GM18861 (cell line): ENCODE measurements around the gene JCAD.

Source experiments
- ATAC-seq: cut with Tn5 transposase; IDR thresholded peaks from one replicate; pipeline ENCODE4 v1.9.1; 2021; ENCODE audit not compliant: unreplicated experiment

The JCAD gene

DNA sequence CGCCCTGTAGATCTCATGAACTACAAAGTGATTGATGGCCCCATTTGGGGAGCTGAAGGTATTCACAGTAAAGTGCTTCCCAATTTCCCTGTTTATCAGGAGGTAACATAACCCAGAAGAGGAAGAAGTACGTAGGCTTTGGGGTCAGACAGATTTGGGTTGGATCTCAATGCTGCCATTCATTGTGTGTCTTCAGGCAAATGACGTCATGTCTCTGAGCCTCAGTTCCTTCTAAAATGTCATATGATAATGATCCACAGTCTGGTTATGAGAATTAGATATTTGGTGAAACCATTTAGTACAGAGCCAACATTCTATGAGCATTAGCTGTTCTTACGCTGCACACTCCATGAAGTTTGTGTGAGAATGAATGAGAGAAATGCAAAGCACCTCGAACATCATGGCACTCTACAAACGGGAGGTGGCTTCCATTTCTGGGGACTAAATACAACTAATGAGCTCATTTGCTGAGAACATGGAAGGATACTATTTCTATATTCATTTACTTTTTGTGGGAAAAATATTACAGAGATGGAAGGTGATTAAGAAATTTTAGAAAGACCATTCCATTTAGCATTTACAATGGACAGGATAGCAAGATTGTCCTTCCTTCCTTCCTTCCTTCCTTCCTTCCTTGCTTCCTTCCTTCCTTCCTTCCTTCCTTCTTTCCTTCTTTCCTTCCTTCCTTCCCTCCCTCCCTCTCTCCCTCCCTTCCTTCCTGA, 13.8 kb upstream of the JCAD start:
- ATAC-seq = no peak

DNA sequence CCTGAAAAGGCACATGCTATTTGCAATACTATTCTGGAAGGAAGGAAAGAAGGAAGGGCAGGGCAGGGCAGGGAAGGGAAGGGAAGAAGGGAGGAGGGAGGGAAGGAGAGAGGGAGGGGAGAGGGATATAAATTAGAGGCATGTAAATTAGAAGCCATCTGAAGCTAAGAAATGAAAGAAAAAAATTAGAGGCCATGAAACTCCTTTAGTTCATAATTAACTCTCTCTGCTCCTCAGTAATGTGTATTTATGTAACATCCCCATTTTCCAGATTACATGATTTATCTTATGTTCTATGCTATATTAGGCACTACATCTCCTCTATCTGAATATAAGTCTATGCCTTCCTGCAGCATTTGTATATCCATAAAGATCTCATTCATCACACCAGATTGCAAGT, 12.7 kb upstream of the JCAD start:
- ATAC-seq = no peak

DNA sequence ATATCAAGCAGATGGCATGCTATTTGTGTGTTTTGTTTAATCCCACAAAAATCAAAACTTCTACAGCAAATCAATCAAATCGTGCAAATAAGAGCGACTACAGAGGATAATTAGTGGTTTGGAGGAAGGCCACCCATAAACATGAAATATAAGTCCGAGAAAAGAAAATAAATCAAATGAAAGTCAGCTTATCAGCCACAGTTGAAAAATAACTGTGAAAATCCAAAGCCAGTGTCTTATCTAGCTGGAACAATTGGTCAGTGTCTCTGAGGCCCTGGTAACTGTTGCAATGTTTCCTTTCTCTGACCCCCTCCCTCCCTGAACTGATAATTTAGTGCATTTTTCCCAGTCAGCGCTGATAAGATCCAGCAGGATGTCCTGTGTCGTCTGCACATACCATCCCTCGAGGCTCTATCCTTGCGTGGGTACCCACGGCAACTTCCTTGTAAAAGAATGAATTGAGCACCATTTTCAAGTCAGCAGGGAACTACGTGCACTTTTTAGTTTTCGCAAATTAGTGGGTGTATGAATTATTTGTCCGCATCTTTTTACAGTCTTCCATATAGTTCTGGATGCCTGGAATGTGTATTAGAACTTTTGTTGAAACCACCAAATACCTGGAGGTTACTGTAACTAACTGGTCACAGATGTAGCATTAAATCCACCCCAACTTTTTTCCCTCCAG, 10.8 kb upstream of the JCAD start:
- ATAC-seq = no peak

DNA sequence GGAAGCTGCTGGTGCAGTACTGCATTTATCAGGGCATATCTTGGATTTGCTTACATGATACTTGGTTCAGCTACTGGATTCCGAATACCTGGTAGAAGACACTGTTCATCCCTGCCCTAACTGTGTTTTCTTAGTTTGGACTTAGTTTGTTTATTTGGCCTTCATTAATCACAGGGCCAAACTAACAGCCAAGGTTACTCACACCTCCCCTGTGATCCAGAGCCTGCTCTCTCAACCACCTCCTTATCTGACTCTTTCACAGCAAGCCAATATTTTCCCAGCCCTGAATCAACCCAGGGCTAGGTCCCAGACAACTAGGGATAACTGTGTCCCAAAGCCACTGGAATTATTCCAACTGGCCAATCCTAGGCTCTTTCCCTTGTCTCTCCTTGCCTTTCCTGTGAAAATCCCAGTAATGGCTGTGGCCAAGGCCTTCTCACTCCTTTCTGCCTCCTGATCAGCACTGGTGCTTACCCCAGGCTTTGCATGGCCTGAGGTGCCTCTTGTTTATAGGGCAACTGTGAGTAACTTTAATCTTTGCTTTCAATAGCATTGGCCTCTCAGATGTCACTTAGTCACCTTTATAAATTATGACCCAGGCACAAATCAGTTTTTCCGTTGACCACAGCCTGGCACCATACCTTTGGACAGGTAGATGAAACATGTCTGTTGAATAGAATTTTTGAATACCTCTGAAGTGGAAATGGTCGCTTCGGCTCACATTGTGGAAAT, 9.3 kb upstream of the JCAD start:
- no peak for ATAC-seq

DNA sequence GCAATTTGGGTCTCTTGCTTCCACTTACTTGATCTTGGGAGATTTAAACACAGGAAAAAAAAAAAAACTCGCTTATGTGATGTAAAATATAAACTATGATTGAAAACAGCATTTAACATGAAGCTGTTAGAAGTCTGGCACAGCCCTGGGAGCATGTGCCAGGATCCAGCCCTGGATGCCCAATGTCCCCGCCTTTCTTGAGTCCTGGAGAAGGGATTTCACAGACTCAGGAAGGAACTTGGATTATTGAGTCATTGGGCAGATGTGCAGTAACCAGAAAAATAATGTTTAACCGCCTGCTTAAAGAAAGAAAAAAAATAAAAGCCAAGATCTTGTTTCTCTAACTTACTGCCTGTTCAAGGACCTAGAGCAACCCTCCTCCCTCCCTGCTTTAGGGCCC, 3.7 kb upstream of the JCAD start:
- no peak for ATAC-seq

DNA sequence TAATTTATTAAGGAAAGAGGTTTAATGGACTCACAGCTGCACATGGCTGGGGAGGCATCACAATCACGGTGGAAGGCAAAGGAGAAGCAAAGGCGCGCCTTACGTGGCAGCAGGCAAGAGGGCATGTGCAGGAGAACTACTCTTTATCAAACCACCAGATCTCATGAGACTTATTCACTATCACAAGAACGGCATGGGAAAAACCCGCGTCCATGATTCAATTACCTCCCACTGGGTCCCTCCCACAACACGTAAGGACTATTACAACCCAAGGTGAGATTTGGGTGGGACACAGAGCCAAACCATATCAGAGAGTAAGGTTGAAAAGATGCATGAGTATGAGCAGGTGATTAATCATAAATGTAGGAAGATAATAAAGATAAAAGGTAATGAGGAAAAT, 3.2 kb upstream of the JCAD start:
- ATAC-seq = no peak

DNA sequence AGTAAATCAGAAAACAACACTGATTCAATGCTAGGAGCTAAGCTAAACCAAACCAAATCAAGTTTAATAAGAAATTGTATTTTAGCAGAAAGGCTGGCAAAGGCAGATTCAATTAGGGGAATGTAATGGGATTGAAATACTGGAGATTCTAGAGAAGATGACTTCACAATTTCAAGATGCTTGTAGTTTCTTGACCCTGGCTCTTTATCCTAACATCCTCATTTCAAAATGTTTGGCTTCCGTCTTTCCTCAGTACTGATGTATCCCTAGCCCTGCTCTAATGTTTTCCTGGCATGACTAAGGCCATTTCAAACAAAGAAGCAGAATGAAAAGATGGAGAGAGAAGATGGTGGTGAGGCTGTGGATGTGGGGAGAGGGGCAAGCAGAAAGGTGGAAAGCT, 2.7 kb upstream of the JCAD start:
- ATAC-seq = no peak

DNA sequence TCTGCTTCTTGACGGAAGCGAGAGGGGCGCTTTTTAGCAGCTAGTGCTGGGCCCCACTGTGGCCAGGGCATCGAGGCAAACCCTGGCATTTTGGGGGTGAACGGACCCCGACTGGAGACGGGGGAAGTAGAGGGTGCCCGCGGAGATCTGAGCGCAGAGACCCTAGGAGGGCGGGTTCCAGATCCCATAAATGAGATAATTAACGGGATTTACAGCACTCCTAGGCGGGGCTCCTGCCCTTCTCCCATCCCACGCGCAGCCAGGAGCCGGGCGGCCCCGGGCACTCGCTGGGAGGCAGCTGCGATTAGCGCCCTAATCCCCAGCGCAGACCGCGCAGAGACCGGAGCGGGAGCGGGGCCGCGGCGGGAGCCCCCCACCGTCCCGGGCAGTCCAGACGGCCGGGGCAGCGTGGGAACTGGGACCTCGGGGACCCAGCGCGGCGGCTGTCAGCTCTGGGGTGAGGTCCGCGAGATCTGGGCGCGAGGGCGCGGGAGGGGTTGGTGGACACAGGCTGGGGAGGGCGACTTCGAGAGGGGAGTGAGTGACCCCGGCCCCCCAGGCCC, 735 bp downstream of the JCAD start:
- no peak for ATAC-seq

DNA sequence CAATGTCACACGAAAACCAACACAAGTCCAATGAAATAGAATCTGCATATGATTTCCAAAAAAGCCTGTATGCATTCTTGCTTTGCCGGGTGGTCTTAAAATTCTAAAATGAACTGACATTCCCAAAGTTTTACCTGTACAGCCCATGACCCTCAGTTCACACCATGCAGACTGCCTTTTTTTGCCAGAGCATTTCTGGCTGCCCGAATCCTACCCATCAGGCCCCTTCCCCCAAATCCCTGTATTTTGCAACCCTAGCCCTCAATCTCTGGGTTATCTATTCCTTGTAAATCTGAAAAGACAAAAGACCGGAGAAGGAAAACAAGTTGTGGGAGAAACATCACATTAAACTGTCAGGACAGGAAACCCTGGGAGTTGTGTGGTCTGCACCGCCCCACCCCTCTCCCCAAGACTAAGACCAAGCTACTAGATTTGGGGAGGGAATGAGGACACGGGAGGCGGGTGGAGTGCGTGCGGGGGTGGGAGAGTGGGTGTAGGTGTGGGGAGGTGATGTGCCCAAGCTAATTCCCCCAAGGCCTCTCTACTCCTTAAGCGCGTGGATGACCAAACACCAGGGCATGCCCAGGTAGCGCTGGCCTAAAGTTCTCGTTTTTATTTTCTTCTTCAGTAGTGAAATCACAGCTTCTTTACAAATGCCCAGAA, 1.4 kb downstream of the JCAD start:
- ATAC-seq = no peak

DNA sequence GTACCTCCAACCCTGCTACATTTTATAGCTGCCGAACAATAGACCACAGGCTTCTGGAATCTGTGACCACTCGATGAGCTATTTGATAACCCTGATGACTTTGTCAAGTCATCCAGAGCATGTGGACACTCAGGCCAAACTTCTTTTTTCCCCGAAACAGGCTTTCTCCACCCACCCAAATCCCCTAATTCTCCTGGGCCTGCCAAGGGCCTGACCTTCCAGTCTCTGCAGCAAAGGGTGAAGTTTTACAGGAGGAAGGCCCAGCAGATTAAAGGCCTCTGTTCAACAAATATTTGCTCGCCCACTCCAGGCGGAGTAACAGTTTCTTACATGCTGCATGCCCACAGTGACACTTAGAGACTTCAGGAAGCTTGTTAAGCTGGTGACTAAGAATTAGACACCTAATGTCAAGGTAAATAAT, 2.0 kb downstream of the JCAD start:
- no peak for ATAC-seq

DNA sequence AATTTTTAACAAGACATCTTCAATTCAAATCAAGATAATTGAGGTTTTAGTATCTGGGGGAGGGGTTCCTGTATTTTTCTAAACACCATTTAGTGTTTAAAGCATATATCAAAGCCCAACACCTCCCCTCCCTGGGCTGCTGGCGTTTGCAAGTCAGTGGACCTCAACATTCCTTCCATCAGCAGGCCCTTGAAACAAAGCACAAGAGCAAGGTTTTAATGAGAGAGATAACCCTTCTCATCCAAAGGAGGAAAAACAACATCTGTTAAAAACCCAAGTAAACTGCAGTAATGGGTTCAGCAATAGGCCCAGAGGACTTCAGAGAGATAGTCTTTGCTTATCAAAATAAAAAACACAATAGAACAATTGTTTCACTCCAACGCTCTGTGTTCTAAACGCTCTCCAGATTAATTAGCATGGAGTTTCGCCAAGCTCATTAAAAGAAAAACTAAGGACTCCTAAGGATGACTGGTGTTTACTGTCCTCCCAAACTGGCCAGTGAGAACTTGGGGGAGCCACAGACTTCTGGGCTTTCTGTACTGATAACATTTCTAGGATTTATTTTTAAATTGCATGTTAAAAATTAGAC, 2.5 kb downstream of the JCAD start:
- no peak for ATAC-seq

DNA sequence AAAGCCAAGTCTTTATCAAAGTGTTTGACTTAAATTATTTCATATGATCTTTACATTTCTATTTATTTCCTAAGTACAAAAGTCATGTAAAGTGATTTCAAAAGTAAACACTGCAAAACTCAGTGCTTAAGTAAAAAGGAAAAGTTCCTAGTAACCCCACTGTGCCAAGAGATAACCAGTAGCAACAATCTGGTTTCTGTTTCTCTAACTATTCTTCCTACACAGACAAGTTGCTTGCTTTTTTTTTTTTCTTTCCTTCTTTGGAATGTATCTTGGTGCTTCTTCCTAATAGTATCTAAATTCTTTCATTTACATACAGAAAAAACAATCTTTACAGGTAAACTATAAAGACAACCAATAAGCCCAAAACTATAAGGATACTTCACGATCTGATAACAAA, 3.1 kb downstream of the JCAD start:
- no peak for ATAC-seq

DNA sequence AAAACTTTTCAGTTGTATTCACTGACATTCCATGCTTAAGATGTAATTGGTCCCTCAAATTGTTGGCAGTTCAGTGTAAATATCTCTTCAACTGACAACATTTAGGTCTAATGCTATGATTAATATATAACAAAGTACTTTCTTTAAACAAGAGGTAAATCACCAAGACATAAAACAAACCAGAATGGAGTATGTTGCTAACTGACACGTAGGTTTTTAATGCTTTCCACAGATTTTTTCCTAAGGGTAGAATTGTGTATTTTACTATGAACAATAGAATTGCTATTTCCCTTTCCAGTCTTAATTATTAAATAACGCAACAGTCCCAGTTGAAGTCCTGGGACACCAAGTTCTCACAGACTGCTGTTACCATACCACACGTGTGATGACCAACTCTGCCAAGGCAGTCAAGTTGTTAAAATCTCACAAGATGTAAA, 4.1 kb downstream of the JCAD start:
- ATAC-seq = no peak

DNA sequence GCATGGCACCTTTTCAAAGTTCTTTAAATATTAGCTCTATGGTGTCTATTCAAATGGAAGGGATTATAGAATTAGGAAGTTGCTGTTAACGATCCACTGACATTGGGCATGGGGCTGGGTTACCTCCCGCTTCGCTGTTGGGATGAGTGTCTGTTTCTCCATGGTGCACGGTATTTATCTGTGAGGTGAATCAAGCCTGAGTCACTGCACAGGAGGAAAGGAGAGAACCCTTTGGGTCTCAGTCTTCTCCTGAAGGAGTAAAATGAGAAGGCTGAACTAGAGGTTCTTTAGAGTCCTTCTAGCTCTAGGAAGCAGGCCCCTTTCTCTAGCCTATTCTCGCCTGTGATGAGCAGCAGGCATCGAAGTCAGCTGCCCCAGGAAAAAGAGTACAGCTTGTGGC, 7.3 kb downstream of the JCAD start:
- no peak for ATAC-seq

DNA sequence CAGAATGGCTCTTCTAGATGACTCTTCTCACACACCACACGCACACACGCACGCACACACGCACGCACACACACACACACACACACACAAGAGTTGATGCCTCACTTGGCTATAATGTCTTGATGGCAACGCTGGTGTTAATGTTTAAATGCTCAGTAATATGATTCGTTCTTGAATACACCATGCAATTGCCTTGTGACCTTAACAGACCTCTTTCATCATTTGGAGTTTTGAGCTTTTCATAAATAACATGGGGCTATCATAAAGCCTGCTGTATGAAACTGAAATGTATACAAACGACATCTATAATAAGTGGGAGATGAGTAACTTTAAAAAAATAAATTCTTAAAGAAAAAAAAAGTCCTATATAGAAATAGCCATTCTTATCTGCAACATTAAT, 8.2 kb downstream of the JCAD start:
- no peak for ATAC-seq

DNA sequence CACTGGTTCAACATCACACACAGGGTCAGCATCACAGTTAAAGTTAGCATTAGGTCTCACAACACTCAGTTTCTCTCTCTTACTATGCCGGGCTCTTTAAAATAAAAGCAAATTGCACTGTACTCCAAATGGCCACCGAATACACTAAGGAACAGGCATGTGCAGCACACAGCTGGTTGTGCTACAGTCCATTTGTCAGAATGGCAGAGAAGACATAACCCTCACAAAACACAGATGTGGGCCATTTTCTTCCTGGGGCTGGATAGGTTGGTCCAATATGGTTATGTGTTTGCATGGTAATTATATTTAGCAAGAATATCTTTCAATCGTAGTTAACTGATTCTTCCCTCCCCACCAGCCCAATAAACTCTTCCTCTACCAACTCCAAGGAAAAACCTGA, 9.0 kb downstream of the JCAD start:
- ATAC-seq = no peak

DNA sequence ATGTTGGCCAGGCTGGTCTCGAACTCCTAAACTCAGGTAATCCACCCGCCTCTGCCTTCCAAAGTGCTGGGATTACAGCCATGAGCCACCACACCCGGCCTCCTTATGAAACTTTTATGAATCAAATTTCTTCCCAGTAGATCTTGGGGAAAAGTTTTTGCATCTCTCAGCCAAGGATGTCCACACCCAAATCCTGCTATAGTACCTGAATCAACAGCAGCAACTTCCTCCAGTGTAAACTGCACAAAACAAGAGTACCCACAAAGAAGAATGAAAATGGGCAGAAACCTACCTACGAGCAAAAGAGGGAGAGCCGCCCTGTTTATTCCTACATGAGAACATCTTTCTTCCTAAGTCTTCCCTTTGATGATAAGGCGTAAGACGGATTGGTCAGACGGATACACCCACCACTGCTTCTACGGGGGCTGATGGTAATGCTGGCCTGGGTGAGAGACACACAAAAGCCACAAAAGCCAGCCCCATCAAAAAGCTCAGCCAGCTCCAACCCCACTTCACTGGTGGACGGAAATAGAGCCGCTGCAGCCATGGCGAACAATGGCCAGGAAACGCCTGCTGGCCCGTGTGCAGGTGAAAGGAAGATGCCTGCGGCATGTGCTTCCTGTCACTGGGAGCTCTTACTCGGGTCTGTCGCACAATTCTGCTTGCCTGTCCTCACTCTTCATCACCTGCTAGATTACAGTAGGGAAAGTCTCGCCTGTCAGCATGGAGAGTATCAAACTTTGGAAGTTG, 10.4 kb downstream of the JCAD start:
- ATAC-seq = no peak

DNA sequence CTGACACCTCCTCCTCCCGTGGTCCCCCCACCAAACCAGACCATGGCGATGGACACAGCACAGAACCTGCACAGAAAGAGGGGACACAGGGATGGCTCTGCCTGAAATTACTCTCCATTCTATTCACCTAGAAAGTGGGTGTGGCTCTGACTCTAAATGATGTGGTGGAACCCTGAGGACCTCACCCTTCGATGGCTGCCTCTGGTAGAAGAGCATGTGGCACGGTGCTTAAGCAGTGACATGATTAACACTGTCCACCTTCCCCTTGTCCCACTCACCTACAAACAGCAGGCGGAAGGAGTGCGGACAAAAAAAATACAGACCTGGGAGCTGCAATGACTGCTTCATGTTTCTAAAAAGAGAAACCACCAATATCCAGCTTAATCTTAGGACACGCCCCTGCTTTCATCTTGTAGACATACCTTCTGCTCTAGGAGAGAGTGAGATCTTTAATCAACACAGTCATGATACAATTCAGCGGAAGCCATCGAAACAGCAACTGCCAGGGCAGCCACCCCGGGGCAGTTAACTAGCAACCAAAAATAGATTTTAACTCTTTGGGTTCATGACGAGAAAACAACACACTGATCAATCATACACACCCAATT, 11.4 kb downstream of the JCAD start:
- ATAC-seq = no peak

DNA sequence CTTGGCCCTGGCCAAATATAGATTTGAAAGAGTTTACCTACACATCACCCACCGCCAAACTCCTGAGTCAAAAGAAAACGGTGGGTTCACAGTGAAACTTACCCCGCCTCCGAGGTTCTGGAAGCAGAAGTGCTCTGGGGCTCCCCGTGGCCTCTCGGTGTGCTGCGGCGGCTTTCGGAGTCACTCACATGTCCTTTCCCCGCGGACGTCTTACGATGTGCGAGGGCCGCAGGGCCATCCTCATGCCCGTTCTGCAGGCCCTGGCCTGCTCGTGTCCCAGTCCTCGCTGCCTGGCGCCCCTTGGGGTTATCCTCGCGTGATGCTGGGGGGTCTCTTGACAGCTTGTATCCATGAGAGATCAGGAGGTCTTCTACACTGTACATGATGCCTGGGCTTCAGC, 12.0 kb downstream of the JCAD start:
- ATAC-seq = no peak

DNA sequence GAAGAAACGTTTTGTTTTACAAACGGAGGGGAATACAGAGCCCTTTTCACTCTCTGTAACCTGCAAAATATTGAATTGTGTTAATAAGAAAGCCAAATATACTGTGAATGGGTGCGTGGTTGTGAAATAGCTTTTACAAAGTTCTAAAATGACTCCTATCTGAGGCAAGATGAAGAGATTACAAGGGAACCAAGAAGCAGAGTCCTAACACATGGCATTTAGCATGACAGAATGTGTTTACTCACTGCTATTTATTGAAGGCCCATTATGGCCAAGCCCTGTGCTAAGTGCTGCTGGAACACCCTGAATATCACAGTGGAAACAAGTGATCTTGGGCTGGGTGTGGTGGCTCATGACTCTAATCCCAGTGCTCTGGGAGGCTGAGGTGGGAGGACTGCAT, 12.9 kb downstream of the JCAD start:
- no peak for ATAC-seq
